Osteocyte (in vitro differentiated cells): Measurements from ENCODE around the gene TAPT1. TPM values are rescaled to one million over a fixed set of nuclear protein-coding genes. Genes with fewer than 3 reads are reported as not detected.

ENCODE experiments used
- DNase-seq: peaks from one replicate; pipeline ENCODE4 v3.0.0; 2021; ENCODE audit warnings: mixed read lengths; ENCODE audit not compliant: unreplicated experiment; ENCODE audit errors: extremely low spot score
- H3K27ac Mint-ChIP-seq: one replicate; pipeline ENCODE4 v1.8.0; 2021; ENCODE audit warnings: mild to moderate bottlenecking, mixed read lengths; ENCODE audit not compliant: unreplicated experiment
- H3K27me3 Mint-ChIP-seq: one replicate; pipeline ENCODE4 v1.8.0; 2021; ENCODE audit warnings: mixed read lengths; ENCODE audit not compliant: unreplicated experiment
- H3K36me3 Mint-ChIP-seq: one replicate; pipeline ENCODE4 v1.8.0; 2021; ENCODE audit warnings: mixed read lengths; ENCODE audit not compliant: unreplicated experiment
- H3K4me1 Mint-ChIP-seq: one replicate; pipeline ENCODE4 v1.8.0; 2021; ENCODE audit warnings: mixed read lengths; ENCODE audit not compliant: unreplicated experiment
- H3K4me3 Mint-ChIP-seq: one replicate; pipeline ENCODE4 v1.8.0; 2021; ENCODE audit warnings: mild to moderate bottlenecking, moderate library complexity, mixed read lengths; ENCODE audit not compliant: unreplicated experiment
- H3K9me3 Mint-ChIP-seq: one replicate; pipeline ENCODE4 v1.8.0; 2021; ENCODE audit warnings: mixed read lengths; ENCODE audit not compliant: unreplicated experiment
- total RNA-seq: library from RNA; stranded (reverse); gene quantifications from 2 replicates; pipeline ENCODE4 v1.2.1, GENCODE V29; 2021
- TF ChIP-seq, protein P1 (sequence below): fragments of 200-600 bp; sonication (generic); IDR thresholded peaks from 2 replicates; pipeline ENCODE4 v1.5.0; 2021; ENCODE audit warnings: antibody characterized with exemption, mild to moderate bottlenecking, moderate library complexity

The TAPT1 gene
- total RNA-seq, 1 donor from 2014 or later = 31.7 TPM

DNA sequence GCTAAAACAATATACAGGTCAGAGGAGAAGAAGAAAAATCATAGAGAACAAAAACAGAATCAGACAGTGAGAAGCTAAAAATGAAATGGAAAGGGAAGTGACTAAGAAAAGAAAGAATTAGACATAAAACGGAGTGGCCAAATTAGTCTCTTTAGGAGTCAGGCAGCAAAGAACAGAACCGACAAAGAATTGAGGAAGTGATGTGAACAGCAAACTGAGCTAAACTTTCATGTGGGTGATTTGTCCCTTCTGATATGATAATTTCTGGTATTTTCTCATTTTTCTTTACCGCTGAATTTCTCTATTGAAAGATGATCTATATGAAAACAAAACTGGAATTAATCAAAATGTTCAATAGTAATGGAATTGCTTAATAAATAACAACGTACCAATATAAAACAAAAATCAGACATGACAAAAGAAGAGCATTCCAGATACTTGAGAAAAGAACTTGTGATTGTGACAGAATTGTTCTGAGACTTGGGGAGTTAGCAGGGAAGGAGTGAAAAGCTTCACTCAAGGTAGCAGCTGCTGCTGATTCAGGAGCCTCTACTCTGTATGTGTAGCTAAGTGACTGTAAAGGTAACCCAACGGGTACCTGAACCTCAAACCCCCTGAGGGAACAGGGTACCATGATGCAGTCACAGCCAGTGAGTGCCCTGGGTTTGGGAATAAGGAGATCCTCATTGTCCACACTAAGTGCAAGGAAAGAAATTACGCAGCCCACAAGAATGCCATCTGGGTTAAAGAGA is 8.8 kb downstream of the TAPT1 start:
- TF ChIP-seq, protein P1, sequence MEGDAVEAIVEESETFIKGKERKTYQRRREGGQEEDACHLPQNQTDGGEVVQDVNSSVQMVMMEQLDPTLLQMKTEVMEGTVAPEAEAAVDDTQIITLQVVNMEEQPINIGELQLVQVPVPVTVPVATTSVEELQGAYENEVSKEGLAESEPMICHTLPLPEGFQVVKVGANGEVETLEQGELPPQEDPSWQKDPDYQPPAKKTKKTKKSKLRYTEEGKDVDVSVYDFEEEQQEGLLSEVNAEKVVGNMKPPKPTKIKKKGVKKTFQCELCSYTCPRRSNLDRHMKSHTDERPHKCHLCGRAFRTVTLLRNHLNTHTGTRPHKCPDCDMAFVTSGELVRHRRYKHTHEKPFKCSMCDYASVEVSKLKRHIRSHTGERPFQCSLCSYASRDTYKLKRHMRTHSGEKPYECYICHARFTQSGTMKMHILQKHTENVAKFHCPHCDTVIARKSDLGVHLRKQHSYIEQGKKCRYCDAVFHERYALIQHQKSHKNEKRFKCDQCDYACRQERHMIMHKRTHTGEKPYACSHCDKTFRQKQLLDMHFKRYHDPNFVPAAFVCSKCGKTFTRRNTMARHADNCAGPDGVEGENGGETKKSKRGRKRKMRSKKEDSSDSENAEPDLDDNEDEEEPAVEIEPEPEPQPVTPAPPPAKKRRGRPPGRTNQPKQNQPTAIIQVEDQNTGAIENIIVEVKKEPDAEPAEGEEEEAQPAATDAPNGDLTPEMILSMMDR = no peak
- Mint-ChIP-seq H3K27ac (no peak overlapping the region), H3K36me3 (peaks cover 5% of the 10 kb centered on the region), H3K4me3 (no peak overlapping the region), H3K9me3 (no peaks in the 10 kb centered on the region), H3K4me1 (no peaks in the 10 kb centered on the region), H3K27me3 (no peaks in the 10 kb centered on the region)
- no peak for DNase-seq

DNA sequence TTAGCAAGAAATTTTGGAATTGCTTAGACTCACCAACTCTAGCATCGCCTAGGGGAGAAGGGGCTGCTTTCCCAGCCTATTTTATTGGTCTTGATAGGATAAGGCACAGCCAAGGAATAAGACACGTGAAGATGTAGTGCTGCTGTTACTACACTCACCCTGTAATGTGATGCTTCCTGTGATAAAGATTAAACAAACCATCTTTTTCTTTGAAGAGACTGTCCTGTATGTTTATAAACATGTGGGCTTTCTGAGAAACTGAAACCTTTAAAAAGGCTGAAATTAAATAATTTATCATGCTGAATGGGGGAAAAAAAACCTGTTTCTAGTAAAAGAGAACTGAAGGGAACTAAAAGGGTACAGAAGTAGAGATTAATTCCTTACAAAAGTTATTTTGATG is 13.2 kb downstream of the TAPT1 start:
- Mint-ChIP-seq H3K4me1 (no peaks in the 10 kb centered on the region), H3K4me3 (no peak overlapping the region), H3K27me3 (no peaks in the 10 kb centered on the region), H3K27ac (no peak overlapping the region), H3K36me3 (peaks cover 2% of the 10 kb centered on the region), H3K9me3 (no peaks in the 10 kb centered on the region)
- no peak for DNase-seq
- TF ChIP-seq, protein P1 = no peak

DNA sequence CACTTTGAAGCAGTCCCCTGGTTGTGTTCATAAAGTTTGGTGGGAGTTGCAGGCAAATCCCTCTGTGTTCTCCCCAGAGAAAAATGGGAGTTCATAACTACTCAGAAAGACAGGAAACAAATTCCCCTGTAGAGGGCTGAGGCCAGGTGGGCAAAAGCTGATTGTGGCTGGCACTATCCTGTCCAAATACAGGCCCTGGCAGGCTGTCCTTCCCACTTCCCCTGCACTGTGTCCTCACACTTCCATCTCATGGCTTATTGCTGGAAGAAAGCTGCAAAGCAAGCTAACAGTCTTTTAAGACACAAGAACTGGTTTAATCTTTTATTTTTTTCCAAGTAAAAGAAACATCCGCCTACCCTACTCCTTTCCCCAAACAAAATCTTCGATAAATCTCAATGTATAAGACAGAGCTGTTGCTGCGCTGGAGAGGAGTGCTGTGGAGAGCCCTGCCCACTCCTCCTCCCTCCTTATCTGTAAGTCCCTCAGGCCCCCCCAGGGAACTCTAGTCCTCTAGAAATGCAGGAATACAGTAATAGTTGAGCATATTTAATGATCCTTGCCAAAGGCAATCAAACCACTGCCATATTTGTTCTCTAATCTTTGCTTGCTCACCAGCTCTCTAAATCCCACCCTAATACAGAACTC is 14.0 kb downstream of the TAPT1 start:
- H3K4me3 Mint-ChIP-seq = no peak overlapping the region
- H3K4me1 Mint-ChIP-seq = peaks cover 4% of the 10 kb centered on the region
- DNase-seq = no peak
- peaks cover 2% of the 10 kb centered on the region for H3K36me3 Mint-ChIP-seq
- TF ChIP-seq, protein P1 = no peak
- H3K27ac Mint-ChIP-seq = no peak overlapping the region
- no peaks in the 10 kb centered on the region for H3K27me3 Mint-ChIP-seq
- H3K9me3 Mint-ChIP-seq = no peaks in the 10 kb centered on the region

DNA sequence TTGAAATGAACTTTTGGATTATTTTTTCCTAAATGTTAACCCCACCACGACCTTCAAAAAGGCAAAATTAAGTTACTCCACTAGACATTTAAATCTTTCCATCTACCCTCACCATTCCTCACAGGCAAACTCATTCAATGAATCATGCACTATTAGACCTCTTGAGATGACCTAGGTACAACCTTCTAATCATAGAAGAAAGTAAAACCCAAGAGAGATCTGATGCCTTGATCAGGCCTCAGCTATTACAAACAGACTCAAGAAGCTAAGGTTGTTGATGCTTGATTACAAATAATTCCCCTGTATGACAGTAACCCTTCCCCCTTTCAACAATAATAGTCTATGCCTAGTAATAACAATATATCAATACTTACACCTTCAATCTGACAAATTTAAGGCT is 18.9 kb downstream of the TAPT1 start:
- no peak overlapping the region for H3K27ac Mint-ChIP-seq
- no peak for DNase-seq
- H3K4me3 Mint-ChIP-seq = no peak overlapping the region
- no peaks in the 10 kb centered on the region for H3K27me3 Mint-ChIP-seq
- peaks cover 24% of the 10 kb centered on the region for H3K4me1 Mint-ChIP-seq
- no peaks in the 10 kb centered on the region for H3K36me3 Mint-ChIP-seq
- TF ChIP-seq, protein P1 = no peak
- no peaks in the 10 kb centered on the region for H3K9me3 Mint-ChIP-seq

DNA sequence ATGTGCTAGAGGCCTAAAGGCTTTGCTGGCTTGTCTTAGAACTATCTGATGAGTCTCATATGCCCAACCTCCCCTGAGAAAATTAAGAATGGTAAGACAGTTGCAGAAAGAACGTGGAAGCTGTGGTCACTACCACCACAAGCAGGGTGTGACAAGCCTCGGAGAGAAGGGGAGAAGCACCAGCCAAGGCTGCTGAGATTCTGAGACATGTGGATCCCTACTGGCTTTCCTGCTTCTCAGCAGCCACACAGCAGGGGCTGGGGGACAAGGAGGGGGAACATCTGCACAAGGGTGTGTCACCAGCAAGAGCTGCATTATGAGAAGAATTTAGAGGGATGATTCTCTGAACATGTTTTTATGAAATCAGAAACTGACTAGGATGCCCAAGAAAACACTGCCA is 19.4 kb downstream of the TAPT1 start:
- Mint-ChIP-seq H3K4me1 (peaks cover 24% of the 10 kb centered on the region), H3K27me3 (no peaks in the 10 kb centered on the region), H3K36me3 (no peaks in the 10 kb centered on the region), H3K9me3 (no peaks in the 10 kb centered on the region), H3K4me3 (no peak overlapping the region), H3K27ac (peak overlapping the region; percentile 33)
- DNase-seq = no peak
- TF ChIP-seq, protein P1 = no peak
